Neural cell (in vitro differentiated cells): ENCODE results near the gene KIF4A. TPM values are rescaled to one million over a fixed set of nuclear protein-coding genes. Genes with fewer than 3 reads are reported as not detected.

Source experiments
- H2AFZ ChIP-seq: fragments of 200-600, 300-800 bp; sonication (generic), shearing (Covaris generic); 2 replicates; pipeline ENCODE4 v1.6.0; 2014; ENCODE audit warnings: low read depth, mild to moderate bottlenecking, antibody characterized with exemption, low read length, moderate library complexity
- H3F3A ChIP-seq: fragments of 200-600 bp; shearing (Covaris generic); 2 replicates; pipeline ENCODE4 v1.6.1; 2016; ENCODE audit warnings: mild to moderate bottlenecking, moderate library complexity, mixed read lengths, antibody characterized with exemption, low read length; ENCODE audit not compliant: insufficient read depth, poor library complexity, severe bottlenecking
- H3K27ac ChIP-seq: fragments of 200-600, 300-800 bp; sonication (generic), shearing (Covaris generic); 2 replicates; pipeline ENCODE4 v1.5.1; 2014; ENCODE audit warnings: mild to moderate bottlenecking, low read length, moderate library complexity
- H3K27me3 ChIP-seq: fragments of 300-800, 200-600 bp; sonication (generic), shearing (Covaris generic); 2 replicates; pipeline ENCODE4 v1.6.0; 2014; ENCODE audit warnings: mild to moderate bottlenecking, low read depth, low read length, moderate library complexity; ENCODE audit not compliant: insufficient read depth
- H3K36me3 ChIP-seq: fragments of 300-800, 200-600 bp; sonication (generic), shearing (Covaris generic); 2 replicates; pipeline ENCODE4 v1.5.1; 2014; ENCODE audit warnings: mild to moderate bottlenecking, antibody characterized with exemption, low read length, moderate library complexity; ENCODE audit not compliant: insufficient read depth
- H3K4me2 ChIP-seq: fragments of 300-800, 200-600 bp; sonication (generic), shearing (Covaris generic); 2 replicates; pipeline ENCODE4 v1.6.0; 2014; ENCODE audit warnings: mild to moderate bottlenecking, low read length
- H3K4me3 ChIP-seq: fragments of 300-800, 200-600 bp; sonication (generic), shearing (Covaris generic); 2 replicates; pipeline ENCODE4 v1.5.1; 2014; ENCODE audit warnings: mild to moderate bottlenecking, low read length, moderate library complexity
- H3K79me2 ChIP-seq: fragments of 200-600 bp; shearing (Covaris generic); replicated peaks from 2 replicates; pipeline ENCODE4 v1.6.0; 2014; ENCODE audit warnings: mild to moderate bottlenecking, low read length, moderate library complexity; ENCODE audit not compliant: insufficient read depth
- H3K9ac ChIP-seq: fragments of 300-800, 200-600 bp; sonication (generic), shearing (Covaris generic); 2 replicates; pipeline ENCODE4 v1.6.1; 2016; ENCODE audit warnings: mild to moderate bottlenecking, low read length, mixed read lengths
- H3K9me2 ChIP-seq: fragments of 200-600 bp; shearing (Covaris generic); 2 replicates; pipeline ENCODE4 v1.6.1; 2016; ENCODE audit warnings: mild to moderate bottlenecking, low read length, mixed read lengths; ENCODE audit not compliant: insufficient read depth
- H3K9me3 ChIP-seq: fragments of 200-600, 300-800 bp; sonication (generic), shearing (Covaris generic); 2 replicates; pipeline ENCODE4 v1.6.1; 2016; ENCODE audit warnings: mild to moderate bottlenecking, mixed run types, low read length, moderate library complexity, mixed read lengths
- H4K20me1 ChIP-seq: fragments of 200-600 bp; shearing (Covaris generic); 2 replicates; pipeline ENCODE4 v1.6.1; 2016; ENCODE audit warnings: mild to moderate bottlenecking, mixed run types; ENCODE audit not compliant: insufficient read depth
- CTCF ChIP-seq: fragments of 450-650 bp; IDR thresholded peaks from 2 replicates; pipeline ENCODE4 v1.5.1; 2014; ENCODE audit warnings: antibody characterized with exemption, mild to moderate bottlenecking, moderate library complexity; ENCODE audit not compliant: poor library complexity, severe bottlenecking
- EP300 ChIP-seq: fragments of 450-650 bp; conservative IDR thresholded peaks from 2 replicates; pipeline ENCODE4 v1.6.1; 2014; ENCODE audit warnings: antibody characterized with exemption, mild to moderate bottlenecking, moderate library complexity; ENCODE audit not compliant: poor library complexity, severe bottlenecking
- EZH2 ChIP-seq: fragments of 200-600, 300-800 bp; shearing (Covaris generic), sonication (generic); IDR thresholded peaks from 2 replicates; pipeline ENCODE4 v1.6.1; 2014; ENCODE audit warnings: antibody characterized with exemption, low read length, borderline replicate concordance, mild to moderate bottlenecking; ENCODE audit not compliant: insufficient read depth, poor library complexity, severe bottlenecking
- MXI1 ChIP-seq: fragments of 450-650 bp; conservative IDR thresholded peaks from 2 replicates; pipeline ENCODE4 v1.6.1; 2014; ENCODE audit warnings: antibody characterized with exemption, mild to moderate bottlenecking; ENCODE audit not compliant: poor library complexity, severe bottlenecking
- POLR2AphosphoS5 ChIP-seq: IDR thresholded peaks from 2 replicates; pipeline ENCODE4 v1.6.1; 2012
- RAD21 ChIP-seq: fragments of 450-650 bp; conservative IDR thresholded peaks from 2 replicates; pipeline ENCODE4 v1.6.1; 2014; ENCODE audit warnings: antibody characterized with exemption, mild to moderate bottlenecking, moderate library complexity
- SMC3 ChIP-seq: fragments of 450-650 bp; conservative IDR thresholded peaks from 2 replicates; pipeline ENCODE4 v1.6.1; 2014; ENCODE audit warnings: antibody characterized with exemption, mild to moderate bottlenecking, moderate library complexity; ENCODE audit not compliant: poor library complexity
- TAF1 ChIP-seq: IDR thresholded peaks from 2 replicates; pipeline ENCODE4 v1.6.1; 2012; ENCODE audit warnings: low read depth
- polyA plus RNA-seq: library from polyadenylated mRNA; depleted of rRNA; stranded (reverse); fragments of >200 nt; gene quantifications from 2 replicates; pipeline ENCODE4 v1.2.3, GENCODE V29; 2014
- TF ChIP-seq, protein P1 (sequence below): IDR thresholded peaks from 2 replicates; pipeline ENCODE4 v1.6.1; 2012; ENCODE audit warnings: borderline replicate concordance

KIF4A gene
- polyA plus RNA-seq, 1 donor from 2014 or later: 1.1 TPM

GRCh38 chrX:70280573-70280972, 9.3 kb upstream of the KIF4A start:
- TF ChIP-seq MXI1 (no peak), POLR2AphosphoS5 (no peak), SMC3 (no peak)
- H3K27me3 ChIP-seq: no peaks in the 10 kb centered on the region
- H3K79me2 ChIP-seq: no peaks in the 10 kb centered on the region
- no peak overlapping the region for H3K9ac ChIP-seq
- no peak overlapping the region for H3K4me2 ChIP-seq
- H3K4me3 ChIP-seq: no peak overlapping the region
- no peaks in the 10 kb centered on the region for H3K36me3 ChIP-seq
- H2AFZ ChIP-seq: no peak overlapping the region
- no peaks in the 10 kb centered on the region for H3K9me3 ChIP-seq
- H3F3A ChIP-seq: no peaks in the 10 kb centered on the region
- no peaks in the 10 kb centered on the region for H4K20me1 ChIP-seq
- H3K27ac ChIP-seq: no peak overlapping the region
- no peaks in the 10 kb centered on the region for H3K9me2 ChIP-seq

- H3F3A ChIP-seq: no peaks in the 10 kb centered on the region
- H3K79me2 ChIP-seq: no peaks in the 10 kb centered on the region
- no peaks in the 10 kb centered on the region for H3K9me3 ChIP-seq
- no peak for TF ChIP-seq EZH2
- TF ChIP-seq, protein P1, sequence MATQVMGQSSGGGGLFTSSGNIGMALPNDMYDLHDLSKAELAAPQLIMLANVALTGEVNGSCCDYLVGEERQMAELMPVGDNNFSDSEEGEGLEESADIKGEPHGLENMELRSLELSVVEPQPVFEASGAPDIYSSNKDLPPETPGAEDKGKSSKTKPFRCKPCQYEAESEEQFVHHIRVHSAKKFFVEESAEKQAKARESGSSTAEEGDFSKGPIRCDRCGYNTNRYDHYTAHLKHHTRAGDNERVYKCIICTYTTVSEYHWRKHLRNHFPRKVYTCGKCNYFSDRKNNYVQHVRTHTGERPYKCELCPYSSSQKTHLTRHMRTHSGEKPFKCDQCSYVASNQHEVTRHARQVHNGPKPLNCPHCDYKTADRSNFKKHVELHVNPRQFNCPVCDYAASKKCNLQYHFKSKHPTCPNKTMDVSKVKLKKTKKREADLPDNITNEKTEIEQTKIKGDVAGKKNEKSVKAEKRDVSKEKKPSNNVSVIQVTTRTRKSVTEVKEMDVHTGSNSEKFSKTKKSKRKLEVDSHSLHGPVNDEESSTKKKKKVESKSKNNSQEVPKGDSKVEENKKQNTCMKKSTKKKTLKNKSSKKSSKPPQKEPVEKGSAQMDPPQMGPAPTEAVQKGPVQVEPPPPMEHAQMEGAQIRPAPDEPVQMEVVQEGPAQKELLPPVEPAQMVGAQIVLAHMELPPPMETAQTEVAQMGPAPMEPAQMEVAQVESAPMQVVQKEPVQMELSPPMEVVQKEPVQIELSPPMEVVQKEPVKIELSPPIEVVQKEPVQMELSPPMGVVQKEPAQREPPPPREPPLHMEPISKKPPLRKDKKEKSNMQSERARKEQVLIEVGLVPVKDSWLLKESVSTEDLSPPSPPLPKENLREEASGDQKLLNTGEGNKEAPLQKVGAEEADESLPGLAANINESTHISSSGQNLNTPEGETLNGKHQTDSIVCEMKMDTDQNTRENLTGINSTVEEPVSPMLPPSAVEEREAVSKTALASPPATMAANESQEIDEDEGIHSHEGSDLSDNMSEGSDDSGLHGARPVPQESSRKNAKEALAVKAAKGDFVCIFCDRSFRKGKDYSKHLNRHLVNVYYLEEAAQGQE: no peak
- no peak for TF ChIP-seq EP300
- TF ChIP-seq CTCF: no peak
- TF ChIP-seq TAF1: no peak
- TF ChIP-seq POLR2AphosphoS5: no peak
- TF ChIP-seq RAD21: no peak
- TF ChIP-seq SMC3: no peak
- TF ChIP-seq MXI1: no peak
- H2AFZ ChIP-seq: no peak within 1 kb of the TSS
- H3K4me2 ChIP-seq: no peak within 1 kb of the TSS
- no peaks in the 10 kb centered on the region for H3K36me3 ChIP-seq
- no peaks in the 10 kb centered on the region for H4K20me1 ChIP-seq
- no peak within 1 kb of the TSS for H3K27ac ChIP-seq
- no peak within 1 kb of the TSS for H3K9ac ChIP-seq
- no peaks in the 10 kb centered on the region for H3K9me2 ChIP-seq
- no peak within 1 kb of the TSS for H3K4me3 ChIP-seq
- H3K27me3 ChIP-seq: no peaks in the 10 kb centered on the region
Observed at GRCh38 chrX:70281951-70282350, 8.0 kb upstream of the KIF4A start, which contains the start of gene RAB41. Gene RAB41, plus strand, starts transcription at chrX:70282172. Its CDS starts 46 bp downstream, at chrX:70282218.
